ES-I3 (cell line): ENCODE measurements around the gene RBM43.

Experiments used
- H3K36me3 ChIP-seq: 2 replicates; pipeline ENCODE4 v1.6.1; 2013; ENCODE audit warnings: mild to moderate bottlenecking, low read length, control low read depth, moderate library complexity; ENCODE audit not compliant: insufficient read depth
- H3K4me1 ChIP-seq: 2 replicates; pipeline ENCODE4 v1.6.1; 2013; ENCODE audit warnings: mild to moderate bottlenecking, control low read depth, low read length; ENCODE audit not compliant: insufficient read depth
- H3K9ac ChIP-seq: 2 replicates; pipeline ENCODE4 v1.6.1; 2013; ENCODE audit warnings: low read depth, mild to moderate bottlenecking, low read length, moderate library complexity
- H3K9me3 ChIP-seq: 2 replicates; pipeline ENCODE4 v1.6.1; 2013; ENCODE audit warnings: mild to moderate bottlenecking, low read length, moderate library complexity; ENCODE audit not compliant: control insufficient read depth, insufficient read depth

The RBM43 gene

DNA sequence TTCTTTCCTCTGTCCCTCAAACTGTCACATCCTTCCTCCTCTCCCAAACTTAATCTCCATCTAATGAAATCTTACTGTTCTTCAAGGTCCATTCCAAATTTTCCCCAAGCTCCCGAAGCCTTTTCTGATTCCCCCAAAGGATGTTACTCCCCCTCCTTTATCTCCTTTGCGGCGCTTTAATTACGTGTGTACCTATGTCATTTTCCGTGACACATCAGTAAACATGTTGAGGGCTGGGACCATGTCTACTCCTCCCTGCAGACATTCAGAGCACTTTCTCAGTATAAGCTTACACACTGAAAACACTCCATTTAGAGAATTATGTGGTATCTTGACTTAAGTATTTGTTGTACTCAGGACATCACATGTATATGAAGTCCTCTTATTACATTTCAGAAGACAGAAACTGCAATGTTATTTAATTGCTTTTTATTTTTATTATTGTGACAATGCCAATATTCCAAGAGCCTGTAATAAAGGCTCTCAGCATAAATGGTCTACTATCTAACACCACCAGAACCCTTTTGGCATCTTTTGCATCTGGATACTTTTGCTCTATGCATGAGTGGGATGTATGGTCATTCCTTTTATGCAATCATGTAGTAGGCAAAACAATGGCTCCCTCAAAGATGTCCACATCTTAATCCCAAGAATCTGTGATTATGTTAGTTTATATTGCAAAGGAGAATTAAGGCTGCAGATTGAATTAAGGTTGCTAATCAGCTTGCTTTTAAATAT is 26.0 kb upstream of the RBM43 start:
- no peak overlapping the region for H3K9ac ChIP-seq
- H3K9me3 ChIP-seq: no peaks in the 10 kb centered on the region

DNA sequence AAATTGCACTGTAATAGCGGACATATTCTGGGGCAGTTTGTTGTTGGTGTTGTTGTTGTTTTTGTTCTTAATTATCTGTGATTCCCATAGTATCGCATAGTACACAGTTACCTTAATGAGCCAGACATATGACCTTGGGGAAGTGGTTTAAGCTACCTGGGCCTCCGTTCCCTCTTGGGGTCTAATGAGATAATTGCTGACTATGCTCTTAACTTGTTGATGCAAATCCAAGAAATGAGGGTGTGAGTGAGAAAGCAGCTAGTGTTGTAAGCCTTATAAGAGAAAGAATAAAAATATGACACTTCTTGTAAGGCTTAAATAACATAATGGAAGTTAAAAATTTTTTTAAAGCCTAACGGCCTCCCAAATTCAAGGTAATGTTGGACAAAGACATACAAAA is 20.7 kb upstream of the RBM43 start:
- Histone ChIP-seq H3K9me3 (no peaks in the 10 kb centered on the region), H3K9ac (no peak overlapping the region), H3K4me1 (no peaks in the 10 kb centered on the region), H3K36me3 (no peaks in the 10 kb centered on the region)

More for the DNA sequence above, 26.0 kb upstream of the RBM43 start:
- H3K4me1 ChIP-seq: 0 out of 2 replicates have a peak, but pooled peaks cover 3% of the 10 kb centered on the region
- H3K36me3 ChIP-seq: no peaks in the 10 kb centered on the region

DNA sequence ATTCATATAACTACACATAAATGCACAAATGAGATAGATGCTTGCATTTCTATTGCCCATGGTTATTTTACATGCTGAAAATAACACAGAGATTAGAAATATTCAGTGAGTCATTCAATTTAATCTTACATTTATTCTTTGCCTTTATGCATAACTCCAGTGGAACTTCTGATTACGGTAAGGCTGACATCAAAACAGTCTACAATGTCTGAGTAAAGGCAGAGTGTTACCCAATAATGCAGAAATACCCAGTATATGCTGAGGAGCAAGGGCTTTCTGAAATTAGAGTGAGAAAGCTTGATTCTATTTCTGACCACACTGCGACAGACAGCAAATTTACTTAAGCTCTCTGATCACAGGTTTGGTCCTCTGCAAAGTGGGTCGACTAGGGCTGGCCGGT is 18.6 kb upstream of the RBM43 start:
- H3K36me3 ChIP-seq: no peaks in the 10 kb centered on the region
- no peaks in the 10 kb centered on the region for H3K4me1 ChIP-seq
- no peak overlapping the region for H3K9ac ChIP-seq
- H3K9me3 ChIP-seq: no peaks in the 10 kb centered on the region

DNA sequence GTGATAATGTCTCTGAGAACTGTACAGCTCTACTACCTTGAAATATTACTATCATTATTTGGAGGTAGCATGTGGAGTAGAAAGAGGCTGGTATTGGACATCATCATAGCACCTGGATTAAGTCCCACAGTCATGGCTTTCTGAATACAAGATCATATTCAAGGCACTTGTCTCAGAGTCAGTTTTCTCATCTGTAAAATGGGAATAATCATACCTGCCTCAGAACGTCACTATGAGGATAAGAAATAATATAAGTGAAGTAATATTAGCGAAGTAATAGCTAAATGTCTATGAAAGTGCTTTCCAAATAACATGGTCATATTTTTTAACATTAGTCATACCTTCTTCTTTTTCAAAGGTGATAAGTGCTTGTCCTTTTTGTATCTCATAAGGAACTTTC is 16.8 kb upstream of the RBM43 start:
- H3K4me1 ChIP-seq: no peaks in the 10 kb centered on the region
- no peaks in the 10 kb centered on the region for H3K9me3 ChIP-seq
- no peaks in the 10 kb centered on the region for H3K36me3 ChIP-seq
- H3K9ac ChIP-seq: no peak overlapping the region

DNA sequence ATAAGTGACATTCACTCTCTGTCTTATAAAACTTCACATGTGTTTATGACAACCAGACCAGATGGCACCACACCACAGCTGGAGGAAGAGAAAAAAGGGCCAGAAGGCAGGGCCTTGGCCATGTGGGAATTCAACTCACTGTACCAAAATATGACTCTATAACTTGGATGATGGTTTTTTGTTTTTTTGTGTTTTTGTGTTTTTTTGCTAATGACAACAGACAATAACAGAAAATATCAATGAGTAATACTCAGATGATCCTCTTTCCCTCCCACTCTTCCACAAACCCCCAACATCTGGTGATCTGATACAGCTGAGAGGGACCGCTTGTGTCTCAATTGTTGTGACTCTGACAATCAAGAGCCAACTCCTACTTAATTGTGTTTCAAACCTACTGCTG is 15.4 kb upstream of the RBM43 start:
- Histone ChIP-seq H3K9me3 (no peaks in the 10 kb centered on the region), H3K9ac (no peak overlapping the region), H3K36me3 (no peaks in the 10 kb centered on the region), H3K4me1 (no peaks in the 10 kb centered on the region)

DNA sequence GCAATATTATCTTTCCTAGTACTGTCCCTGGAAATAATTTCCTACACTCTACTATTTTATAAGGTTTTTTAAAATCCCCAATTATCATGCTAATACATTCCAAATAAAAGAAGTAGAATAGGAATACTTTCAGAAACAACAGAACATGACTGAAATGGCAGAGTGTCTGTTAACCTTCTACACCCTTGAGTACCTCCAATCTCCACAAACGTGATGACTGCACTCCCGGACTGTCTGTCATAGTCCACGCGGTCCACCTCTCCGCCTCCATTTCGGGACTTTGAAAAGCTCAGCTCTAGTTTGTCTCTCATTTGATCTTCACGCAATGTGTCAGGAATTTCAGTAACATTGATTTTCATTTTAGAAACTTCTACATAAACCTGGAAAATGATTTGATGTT is 13.6 kb upstream of the RBM43 start:
- Histone ChIP-seq H3K4me1 (peaks cover under 1% of the 10 kb centered on the region; the same call in 1 of the 2 replicates), H3K9me3 (no peaks in the 10 kb centered on the region), H3K9ac (no peak overlapping the region), H3K36me3 (no peaks in the 10 kb centered on the region)

DNA sequence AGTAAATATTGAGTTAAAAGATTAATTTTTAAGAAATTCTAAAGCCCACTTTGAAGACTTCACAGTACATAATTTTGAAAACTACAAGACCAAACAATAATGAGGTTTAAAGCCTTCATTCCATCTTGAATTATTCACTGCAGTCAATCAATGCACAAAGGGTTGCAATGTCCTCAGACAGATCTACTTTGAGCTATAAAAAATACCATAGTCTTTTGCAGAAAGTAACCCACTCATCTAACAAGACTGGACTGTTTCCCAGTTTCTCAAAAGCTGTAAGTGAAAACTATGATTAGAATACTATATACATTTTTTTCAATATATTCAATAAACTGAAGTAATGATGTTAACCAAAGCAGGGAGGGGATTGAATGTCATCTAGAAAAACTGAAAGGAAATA is 10.2 kb upstream of the RBM43 start:
- no peaks in the 10 kb centered on the region for H3K9me3 ChIP-seq
- peaks cover 6% of the 10 kb centered on the region; the same call in 1 of the 2 replicates for H3K4me1 ChIP-seq
- no peak overlapping the region for H3K9ac ChIP-seq
- no peaks in the 10 kb centered on the region for H3K36me3 ChIP-seq

DNA sequence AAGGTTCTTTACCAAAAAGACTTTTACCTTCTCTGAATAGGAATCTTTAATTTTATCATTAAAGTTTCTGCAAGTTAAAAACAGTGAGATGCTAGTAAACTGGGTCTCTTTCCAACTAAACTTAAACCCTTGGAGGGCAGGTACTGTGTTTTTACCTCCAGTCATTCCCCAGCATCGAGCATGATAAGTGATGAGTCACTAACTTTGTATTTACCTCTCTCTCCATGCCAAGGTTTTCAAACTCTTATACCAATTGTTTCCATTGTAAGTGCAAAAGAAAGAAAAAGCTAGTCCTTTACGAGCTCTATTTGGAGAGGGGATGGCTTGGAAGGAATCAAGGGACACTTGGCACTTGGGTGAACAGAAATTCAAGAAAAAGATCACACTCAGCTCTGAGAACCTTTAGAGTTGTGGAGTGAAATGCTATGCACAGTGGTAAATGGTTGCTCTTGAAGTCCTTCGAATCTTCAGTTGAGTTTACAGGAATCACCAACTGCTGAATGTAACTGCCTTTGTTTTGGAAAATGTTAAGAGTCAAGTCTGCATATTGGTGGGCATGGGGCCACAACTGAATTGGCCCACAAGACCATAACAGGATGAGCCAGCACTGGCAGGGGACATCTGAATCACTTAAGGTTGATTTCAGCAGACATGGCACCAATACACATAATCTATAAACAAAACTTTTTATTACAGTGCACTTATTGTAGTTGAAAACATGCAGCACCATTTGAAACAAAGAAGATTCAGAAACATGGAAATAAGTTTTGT is 8.3 kb upstream of the RBM43 start:
- H3K9me3 ChIP-seq: no peaks in the 10 kb centered on the region
- no peak overlapping the region for H3K9ac ChIP-seq
- H3K36me3 ChIP-seq: no peaks in the 10 kb centered on the region
- H3K4me1 ChIP-seq: peaks cover 6% of the 10 kb centered on the region; the same call in 1 of the 2 replicates

DNA sequence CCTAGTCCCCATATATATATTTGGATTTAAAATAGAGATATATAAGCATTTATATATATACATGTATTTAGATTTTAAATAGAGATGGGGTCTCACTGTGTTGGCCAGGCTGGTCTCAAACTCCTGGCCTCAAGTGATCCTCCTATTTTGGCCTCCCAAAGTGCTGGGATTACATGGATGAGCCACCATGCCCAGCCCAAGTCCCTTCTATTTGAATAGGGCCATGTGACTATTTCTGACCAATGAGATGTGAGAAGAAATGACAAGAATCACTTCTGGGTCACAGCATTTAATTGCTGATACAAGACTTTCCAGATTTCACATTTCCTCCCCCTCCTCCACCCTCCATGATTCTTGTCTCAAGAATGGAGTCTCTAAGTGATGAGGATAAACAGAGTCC is 6.4 kb upstream of the RBM43 start:
- H3K9me3 ChIP-seq: no peaks in the 10 kb centered on the region
- no peaks in the 10 kb centered on the region for H3K36me3 ChIP-seq
- H3K4me1 ChIP-seq: peaks cover 6% of the 10 kb centered on the region; the same call in 1 of the 2 replicates
- H3K9ac ChIP-seq: no peak overlapping the region

DNA sequence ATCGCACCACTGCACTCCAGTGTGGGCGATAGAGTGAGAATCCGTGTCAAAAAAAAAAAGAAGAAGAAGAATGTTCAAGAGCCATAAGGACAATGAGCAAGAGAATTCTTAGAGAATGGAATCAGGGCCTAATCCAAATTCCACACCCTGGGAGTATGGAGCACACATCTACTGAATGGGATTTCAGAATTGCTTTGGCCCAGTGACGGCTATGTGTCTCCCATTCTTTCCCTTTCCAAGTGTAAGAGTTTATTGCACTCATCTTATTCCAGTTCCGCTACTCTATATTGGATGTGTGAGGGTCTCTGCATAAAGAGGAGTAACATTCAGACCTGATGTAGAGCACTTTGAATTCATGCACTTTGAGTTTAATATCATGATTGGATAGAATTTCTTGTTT is 5.9 kb upstream of the RBM43 start:
- no peak overlapping the region for H3K9ac ChIP-seq
- H3K9me3 ChIP-seq: no peaks in the 10 kb centered on the region

DNA sequence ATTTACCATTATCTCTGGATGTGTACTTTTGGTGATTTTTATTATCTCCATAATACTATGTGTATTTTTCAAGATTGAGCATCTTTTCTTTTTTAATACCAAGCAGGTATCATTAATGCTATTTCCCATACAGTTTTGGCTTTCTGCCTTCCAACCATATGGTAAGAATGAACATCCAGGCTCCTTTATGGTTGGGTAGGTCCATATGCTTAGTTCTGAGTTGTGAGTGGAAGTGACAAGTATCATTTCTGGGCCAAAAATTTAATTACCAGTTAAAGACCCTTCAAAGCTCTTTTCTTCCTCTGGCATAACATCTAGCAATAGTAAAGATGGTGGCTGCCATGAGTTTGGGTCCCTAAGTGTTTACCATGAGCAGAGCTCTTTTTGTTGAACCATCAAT is 4.3 kb upstream of the RBM43 start:
- Histone ChIP-seq H3K36me3 (no peaks in the 10 kb centered on the region), H3K9ac (no peak overlapping the region), H3K4me1 (peaks cover 6% of the 10 kb centered on the region; the same call in 1 of the 2 replicates), H3K9me3 (no peaks in the 10 kb centered on the region)

More for the DNA sequence above, 5.9 kb upstream of the RBM43 start:
- H3K4me1 ChIP-seq: peaks cover 6% of the 10 kb centered on the region; the same call in 1 of the 2 replicates
- H3K36me3 ChIP-seq: no peaks in the 10 kb centered on the region

DNA sequence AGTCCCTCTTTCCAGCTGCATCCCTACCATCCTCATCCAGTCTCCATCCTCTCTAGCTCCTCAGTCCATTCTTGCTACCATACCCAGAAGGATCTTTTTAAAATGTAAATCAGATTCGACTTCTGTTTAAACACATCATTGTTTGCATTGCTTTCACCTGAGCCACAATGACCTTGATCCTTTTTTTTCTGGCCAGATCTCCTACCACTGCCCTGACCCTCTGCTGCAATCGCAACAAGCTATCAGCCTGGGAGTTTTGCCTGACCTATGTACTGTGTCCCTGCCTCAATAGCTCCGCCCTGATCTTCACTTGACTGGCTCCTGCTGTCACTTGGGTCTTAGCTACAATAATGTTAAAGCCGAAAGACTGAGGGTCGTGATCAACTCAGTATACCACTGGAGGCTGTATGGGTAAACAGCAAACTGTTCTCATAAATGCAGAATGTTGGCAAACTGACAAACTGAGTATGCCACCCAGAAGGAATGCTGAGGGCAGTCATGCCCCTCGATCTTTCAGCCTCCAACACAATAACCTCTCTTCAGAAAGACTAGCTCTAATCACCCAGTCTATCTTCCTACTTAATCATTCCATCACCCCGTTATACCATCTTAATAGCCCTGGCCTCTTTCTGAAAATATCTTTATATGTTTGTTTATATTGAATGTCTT is 2.6 kb upstream of the RBM43 start:
- Histone ChIP-seq H3K9ac (no peak overlapping the region), H3K36me3 (no peaks in the 10 kb centered on the region), H3K9me3 (no peaks in the 10 kb centered on the region), H3K4me1 (no peaks in the 10 kb centered on the region)

DNA sequence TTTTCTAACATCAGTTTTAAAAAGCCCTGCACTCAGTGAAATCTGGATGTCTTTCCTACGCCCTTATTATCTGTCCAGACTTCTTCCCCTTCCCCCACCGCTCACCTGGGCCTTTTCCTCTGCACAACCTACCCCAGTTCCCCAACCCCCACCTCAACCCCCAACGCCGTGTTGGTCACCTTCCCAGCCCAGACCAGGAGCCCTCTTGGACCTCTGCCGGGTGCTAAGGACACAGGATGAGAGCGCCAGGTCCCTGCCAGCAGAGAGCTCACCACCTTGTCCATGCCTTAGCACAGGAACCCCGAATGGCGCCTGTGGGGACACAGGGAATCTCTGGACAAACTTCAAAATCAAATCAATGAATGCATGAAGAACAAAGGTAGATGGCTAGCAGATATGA is 966 bp upstream of the RBM43 start:
- no peaks in the 10 kb centered on the region for H3K4me1 ChIP-seq
- H3K9ac ChIP-seq: no peak overlapping the region; the same call in 1 of the 2 replicates
- H3K36me3 ChIP-seq: no peaks in the 10 kb centered on the region
- no peaks in the 10 kb centered on the region for H3K9me3 ChIP-seq

DNA sequence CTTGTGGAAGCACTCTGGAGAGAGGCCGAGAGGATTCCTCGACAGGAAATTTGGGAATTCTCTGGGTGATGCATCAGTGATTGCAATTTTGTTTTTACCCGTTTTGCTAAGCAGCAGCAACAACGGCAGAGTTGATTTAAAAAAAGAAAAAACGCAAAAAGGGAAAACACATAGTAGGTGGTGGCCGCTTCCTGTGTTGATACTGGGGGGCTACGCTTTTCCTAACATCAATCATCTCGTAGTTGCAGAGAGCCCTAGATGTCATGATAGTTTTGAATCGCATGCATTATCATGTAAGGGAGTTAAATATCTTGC is 271 bp upstream of the RBM43 start:
- H3K4me1 ChIP-seq: no peaks in the 10 kb centered on the region
- peak overlapping the region; percentile 78 for H3K9ac ChIP-seq
- no peaks in the 10 kb centered on the region for H3K36me3 ChIP-seq
- no peaks in the 10 kb centered on the region for H3K9me3 ChIP-seq
